NOMO-1 treated with DMSO at 0.1 percent for 48 hours (cell line): Measurements from ENCODE around the gene FAU.
A peak's percentile ranks its signal among the peaks of the same experiment; 100 is the strongest.
"Not testable (repeated sequence)": the region's sequence is repeated elsewhere in the genome, so short reads cannot be mapped to it uniquely, and the experiment has no call there.

Source experiments
- DNase-seq: peaks from one replicate; lab custom pipeline; 2025; ENCODE audit not compliant: unreplicated experiment; lab: John Stamatoyannopoulos, UW

Gene FAU

GRCh38 chr11:65121865-65122696 lies at the start of gene FAU, which contains the start of gene MRPL49:
Gene FAU (minus strand): TSS chr11:65122134. CDS start chr11:65121813, 321 bp downstream.
Gene MRPL49 (plus strand): TSS chr11:65122321. CDS start chr11:65122347, 26 bp downstream.
- peak; percentile 99 for DNase-seq

- no peak for DNase-seq
These were observed 48.2 kb upstream of the FAU start, which contains the start of gene SPDYC for GRCh38 chr11:65170058-65170534. Gene SPDYC (plus strand): TSS chr11:65170233. CDS start chr11:65171358, 1,125 bp downstream.

GRCh38 chr11:65169164-65169641 lies 47.3 kb upstream of the FAU start:
- no peak for DNase-seq

DNA sequence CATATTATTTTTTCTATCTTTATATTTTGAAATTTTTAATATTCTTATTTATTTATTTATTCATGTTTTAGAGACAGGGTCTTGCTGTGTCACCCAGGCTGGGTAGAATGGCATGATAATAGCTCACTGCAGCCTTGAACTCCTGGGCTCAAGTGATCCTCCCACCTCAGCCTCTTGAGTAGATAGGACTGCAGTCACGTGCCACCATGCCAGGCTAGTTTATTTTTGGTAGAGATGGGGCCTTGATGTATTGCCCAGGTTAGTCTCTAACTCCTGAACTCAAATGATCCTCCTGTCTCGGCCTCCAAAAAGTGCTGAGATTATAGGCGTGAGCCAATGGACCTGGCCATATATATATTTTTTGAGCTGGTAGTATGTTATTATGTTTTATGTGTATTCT lies 45.7 kb upstream of the FAU start:
- DNase-seq: no peak

DNA sequence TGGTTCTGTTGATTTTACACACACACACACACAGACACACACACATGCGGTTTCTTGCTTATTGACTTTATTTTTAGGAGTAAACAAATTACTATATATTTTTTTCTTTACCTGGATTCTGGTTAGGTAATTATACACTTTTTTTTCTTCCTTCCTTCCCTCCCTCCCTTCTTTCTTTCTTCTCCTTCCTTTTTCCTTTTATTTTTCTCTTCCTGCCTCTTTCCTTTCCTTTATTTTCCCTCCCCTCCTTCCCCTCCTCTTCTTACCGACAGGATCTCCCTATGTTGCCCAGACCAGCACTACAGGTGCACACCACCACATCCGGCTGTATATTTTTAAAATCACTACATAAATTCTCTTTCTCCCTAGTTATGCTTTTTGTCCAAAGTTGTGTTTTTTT lies 45.0 kb upstream of the FAU start:
- DNase-seq: no peak

- DNase-seq: no peak
These were observed 43.7 kb upstream of the FAU start for GRCh38 chr11:65165410-65166317.

- no peak for DNase-seq
These were observed 41.8 kb upstream of the FAU start for GRCh38 chr11:65163684-65164083.

DNA sequence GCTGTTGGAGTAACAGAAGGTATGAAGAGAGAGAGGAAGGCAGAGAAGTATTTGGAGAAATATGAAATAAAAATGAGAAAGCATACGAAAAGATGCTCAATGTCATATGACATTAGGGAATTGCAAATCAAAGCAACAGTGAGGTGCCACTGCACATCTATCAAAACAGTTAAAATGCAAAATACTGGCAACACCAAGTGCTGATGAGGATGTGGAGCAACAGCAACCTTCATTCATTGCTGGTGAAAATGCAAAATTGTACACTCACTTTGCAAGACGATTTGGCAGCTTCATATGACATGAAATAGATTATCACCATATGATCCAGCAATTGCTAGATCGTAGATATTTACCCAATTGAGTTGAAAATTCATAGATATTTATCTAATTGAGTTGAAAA lies 38.7 kb upstream of the FAU start:
- no peak for DNase-seq

GRCh38 chr11:65159012-65159411 lies 37.1 kb upstream of the FAU start:
- DNase-seq: no peak

DNA sequence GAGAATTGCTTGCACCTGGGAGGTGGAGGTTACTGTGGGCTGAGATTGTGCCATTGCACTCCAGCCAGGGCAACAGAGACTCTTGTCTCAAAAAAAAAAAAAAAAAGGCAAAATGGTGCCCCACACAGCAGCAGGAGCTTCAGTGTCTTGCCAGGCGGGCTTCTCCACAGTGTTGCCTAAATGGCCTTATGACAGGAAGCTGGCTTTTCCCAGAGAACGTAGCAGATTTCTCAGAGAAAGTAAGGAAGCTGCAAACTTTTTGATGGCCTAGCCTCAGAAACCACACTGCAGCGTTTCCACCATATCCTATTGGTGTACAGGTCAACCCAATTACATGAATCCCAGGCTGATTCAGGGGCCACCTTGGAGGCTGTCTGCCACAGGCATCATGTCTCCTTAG lies 35.4 kb upstream of the FAU start:
- DNase-seq: no peak

DNA sequence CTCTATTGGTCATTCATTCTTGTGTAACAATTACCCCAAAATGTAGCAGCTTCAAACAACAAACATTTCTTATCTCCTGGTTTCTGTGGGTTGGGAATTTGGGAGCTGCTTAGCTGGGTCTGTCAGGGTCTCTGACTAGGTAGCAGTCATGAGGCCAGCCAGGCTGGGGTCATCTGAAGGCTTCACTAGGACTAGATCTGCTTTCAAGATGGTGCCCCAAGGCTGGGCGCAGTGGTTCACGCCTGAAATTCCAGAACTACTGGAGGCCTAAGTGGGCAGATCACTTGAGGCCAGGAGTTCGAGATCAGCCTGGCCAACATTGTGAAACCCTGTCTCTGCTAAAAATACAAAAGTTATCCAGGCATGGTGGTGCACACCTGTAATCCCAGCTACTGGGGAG lies 35.0 kb upstream of the FAU start:
- no peak for DNase-seq

DNA sequence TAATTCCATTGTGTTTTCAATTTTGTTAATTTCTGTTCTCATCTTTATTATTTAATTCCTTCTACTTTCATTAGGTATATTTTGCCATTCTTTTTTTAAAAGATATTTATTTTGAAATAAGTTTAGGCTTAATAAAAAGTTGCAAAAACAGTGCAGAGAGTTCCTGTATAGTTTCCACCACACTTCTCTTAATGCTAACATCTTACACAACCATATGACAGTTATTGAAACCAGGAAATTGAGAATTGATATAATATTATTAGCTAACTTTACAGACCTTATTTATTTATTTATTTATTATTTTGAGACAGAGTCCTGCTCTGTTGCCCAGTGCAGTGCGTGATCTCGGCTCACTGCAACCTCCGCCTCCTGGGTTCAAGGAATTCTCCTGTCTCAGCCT lies 34.3 kb upstream of the FAU start:
- peak; percentile 22 for DNase-seq

DNA sequence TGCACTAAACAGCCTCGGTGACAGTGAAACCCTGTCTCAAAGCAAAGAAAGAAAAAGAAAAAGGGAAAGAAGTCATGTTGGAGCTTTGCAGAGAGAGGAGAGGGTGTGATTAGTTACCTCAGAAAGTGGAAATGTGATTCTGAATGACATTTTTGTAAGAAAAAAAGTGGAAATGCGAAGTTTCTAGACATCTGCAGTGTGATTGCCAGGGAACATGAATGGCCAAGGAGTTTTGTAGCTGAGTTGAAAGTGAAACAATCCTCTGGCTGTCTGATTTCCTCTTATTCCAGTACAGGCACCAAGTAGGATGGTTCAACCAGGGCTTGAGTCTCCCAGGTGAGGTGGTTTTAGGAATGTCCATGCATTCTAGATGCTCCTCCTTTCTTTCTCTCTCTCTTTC lies 30.2 kb upstream of the FAU start:
- DNase-seq: peak; percentile 22

DNA sequence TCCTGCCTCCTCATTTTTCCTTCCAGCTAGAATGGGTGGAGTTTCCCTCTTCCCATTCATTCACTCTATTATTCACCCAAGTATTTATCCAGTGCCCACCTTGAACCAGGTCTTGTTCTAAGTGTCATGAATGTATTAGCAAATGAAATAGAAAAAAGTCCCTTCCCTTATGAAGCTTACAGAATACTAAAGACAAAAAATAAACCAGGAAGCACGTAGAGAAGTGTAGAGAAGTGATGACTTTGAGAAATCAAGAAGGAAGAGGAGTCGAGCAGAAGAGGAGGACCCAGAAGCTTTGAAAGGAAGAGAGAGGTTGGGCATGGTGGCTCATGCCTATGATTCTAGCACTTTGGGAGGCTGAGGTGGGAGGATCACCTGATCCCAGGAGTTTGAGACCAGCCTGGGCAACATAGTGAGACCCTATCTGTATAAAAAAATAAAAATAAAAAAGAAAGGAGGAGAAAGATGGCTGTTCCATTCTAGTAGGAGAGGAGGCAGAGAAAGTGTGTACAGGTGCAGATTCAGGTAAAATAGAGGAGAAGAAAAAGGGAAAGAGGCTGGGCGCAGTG lies 29.5 kb upstream of the FAU start:
- peak; percentile 33 for DNase-seq

DNA sequence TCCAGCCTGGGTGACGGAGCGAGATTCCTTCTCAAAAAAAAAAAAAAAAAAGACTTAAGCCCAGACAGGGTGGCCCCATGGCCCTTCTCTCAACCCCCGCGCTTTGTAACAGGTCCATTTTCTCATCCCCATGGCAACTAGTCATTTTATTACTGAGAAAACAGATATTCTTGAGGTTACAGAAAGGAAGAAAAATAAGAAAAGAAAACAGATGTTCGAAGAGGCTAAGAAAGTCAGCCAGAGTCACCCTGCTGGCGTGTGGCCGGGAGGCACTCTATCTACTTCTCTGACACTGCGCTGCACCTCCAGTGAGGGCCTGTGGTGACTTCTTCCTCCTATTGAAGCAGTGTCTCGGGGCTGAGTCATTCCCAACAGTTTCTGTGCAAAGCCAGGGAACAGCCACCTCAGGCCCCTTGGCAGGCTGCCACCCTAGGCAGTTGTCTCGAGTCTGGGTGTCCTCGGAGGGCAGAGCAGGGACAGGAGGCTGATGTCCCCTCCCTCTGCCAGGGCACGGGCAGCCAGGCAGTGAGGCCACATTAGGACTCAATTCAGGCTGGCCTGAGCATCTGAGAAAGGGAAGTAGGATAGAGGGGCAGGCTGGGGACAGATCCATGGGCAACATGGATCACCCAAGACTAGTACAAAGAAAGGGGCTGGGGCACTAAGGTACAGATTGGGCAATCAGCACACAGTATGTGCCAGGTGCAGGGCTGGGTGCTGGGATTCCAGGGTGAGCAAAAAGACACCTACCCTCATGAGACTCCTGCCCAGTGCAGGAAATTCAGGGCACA lies 28.8 kb upstream of the FAU start:
- DNase-seq: peak; percentile 87

DNA sequence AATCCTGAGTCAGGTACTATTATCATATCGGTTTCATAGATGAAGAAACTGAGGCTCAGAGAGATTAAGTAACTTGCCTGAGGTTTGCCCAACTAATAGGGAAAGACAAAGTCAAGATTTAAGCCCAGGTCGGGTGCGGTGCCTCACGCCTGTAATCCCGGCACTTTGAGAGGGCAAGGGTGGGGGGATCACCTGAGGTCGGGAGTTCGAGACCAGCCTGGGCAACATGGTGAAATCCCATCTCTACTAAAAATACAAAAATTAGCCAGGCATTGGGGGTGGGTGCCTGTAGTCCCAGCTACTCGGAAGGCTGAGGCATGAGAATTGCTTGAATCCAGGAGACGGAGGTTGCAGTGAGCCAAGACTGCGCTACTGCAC lies 28.2 kb upstream of the FAU start:
- not testable (repeated sequence) for DNase-seq

GRCh38 chr11:65148657-65149056 lies 26.7 kb upstream of the FAU start:
- DNase-seq: no peak

- no peak for DNase-seq
These were observed 25.6 kb upstream of the FAU start for GRCh38 chr11:65147352-65148075.

DNA sequence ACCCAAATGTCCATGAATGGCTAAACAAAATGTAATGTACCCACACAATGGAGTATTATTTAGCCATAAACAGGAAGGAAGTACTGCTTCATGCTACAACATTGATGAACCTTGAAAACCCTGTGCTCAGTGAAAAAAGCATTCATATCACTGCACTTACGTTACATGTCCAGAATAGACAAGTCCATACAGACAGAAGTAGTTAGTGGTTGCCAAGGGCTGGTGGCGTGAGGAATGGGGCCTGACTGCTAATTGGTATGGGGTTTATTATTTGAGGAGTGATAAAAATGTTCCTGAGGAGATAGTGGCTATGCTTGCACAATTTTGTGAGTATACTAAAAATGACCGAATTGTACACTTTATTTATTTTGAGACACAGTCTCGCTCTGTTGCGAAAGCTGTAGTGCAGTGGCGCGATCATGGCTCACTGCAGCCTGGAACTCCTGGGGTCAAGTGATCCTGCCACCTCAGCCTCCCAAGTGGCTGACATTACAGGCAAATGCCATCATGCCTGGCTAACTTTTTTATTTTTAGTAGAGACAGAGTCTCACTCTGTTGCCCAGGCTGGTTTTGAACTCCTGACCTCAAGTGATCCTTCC lies 20.1 kb upstream of the FAU start:
- DNase-seq: peak; percentile 17
